GM12874 (cell line): Measurements from ENCODE around the gene CPTP.
A peak's percentile ranks its signal among the peaks of the same experiment; 100 is the strongest.

Experiments
- CTCF ChIP-seq: IDR thresholded peaks from 2 replicates; pipeline ENCODE4 v1.5.1; 2011; ENCODE audit warnings: low read depth, mild to moderate bottlenecking, control low read depth, low read length, moderate library complexity; ENCODE audit not compliant: insufficient read depth

CPTP gene

GRCh38 chr1:1365875-1366698, 41.5 kb downstream of the CPTP start:
- TF ChIP-seq CTCF: no peak

- no peak for TF ChIP-seq CTCF
These were observed 42.1 kb downstream of the CPTP start for GRCh38 chr1:1366699-1367066.

GRCh38 chr1:1367315-1367714, 42.7 kb downstream of the CPTP start:
- no peak for TF ChIP-seq CTCF

GRCh38 chr1:1370771-1371300, 46.2 kb downstream of the CPTP start:
- TF ChIP-seq CTCF: no peak

- TF ChIP-seq CTCF: no peak
These were observed 46.8 kb downstream of the CPTP start for GRCh38 chr1:1371364-1371745.

- peak; percentile 97 for TF ChIP-seq CTCF
These were observed 47.4 kb downstream of the CPTP start for GRCh38 chr1:1371746-1372711.
